Measurements from ENCODE around the gene CTIF. TPM values are rescaled to one million over a fixed set of nuclear protein-coding genes. Genes with fewer than 3 reads are reported as not detected.
"Not testable (repeated sequence)": the region's sequence is repeated elsewhere in the genome, so short reads cannot be mapped to it uniquely, and the experiment has no call there.

CTIF gene
- polyA plus RNA-seq, 3 donors, result 13.9 to 17.0 (median 15.3) TPM

DNA sequence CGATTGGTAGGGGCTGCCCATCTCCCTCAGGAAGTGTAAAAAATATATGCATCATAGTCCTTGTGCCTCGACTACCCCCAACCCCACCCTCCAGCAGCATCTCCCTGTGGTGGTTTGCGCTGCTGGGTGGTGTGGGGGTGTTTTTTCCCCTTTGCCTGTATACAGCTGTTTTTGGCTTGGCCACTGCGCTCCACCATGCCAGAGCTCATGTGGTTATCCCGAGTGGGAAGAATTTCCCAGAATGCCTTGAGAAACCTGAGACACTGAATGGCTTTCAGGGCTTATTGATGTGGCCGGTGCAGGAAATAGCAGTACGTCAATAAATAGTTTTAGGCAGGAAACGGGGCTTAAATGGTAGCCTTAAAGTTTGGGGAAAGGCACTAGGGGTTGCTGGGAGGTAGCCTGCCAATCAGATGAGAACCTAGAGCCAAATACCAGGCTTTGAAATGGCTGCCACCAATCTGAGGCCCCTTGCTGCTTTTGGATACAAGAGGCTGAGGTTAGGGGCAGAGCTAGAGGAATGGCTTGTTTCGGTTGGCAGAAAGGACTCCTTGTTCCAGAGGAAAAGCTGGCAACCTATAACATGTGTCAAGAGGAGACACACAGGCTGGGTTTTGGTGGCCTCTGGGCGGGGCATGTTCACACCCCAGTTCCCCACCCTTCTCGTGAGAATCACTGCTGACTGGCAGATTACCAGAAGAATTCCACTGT lies 267.9 kb downstream of the CTIF start:
- no peak for DNase-seq (ENCODE audit: low read depth in 3 of 3, low spot score in 2 of 3)

DNA sequence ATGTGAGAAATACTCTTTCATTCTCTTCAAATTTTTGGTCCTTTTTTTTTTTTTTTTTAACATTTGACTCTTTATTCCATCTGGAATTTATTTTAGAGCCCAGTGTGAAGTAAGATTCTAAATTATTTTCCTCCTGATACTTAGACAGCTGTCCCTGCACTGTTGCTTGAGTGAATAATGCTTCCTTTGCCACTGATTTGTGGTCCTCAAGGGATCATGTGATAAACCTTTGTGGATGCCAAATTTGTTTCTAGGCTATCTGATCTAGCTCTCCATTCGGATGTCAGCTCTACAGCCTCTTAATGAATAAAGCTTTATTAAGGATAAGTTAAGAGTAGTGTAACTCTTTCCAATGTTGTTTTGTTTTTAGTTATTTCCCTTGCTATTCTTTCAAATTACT lies 269.6 kb downstream of the CTIF start:
- no peak for DNase-seq (ENCODE audit: low read depth in 3 of 3, low spot score in 2 of 3)

DNA sequence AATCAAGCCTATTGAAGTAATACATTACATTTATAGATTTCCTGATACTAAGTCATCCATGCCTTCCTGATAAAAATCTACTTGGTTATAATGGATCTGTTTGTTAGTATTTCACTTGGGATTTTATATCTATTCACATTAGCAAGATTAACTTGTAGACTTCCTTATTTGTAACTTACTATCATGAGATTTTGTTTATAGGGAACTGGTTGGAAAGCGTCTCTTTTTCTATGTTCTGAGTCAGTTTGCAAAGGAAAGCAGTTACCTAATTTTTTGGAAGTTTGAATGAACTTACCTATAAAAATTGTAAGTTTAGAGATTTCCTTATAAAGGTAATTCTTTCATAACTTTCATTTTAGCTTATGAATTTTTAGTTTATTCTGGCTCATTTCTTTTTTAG lies 270.5 kb downstream of the CTIF start:
- DNase-seq (ENCODE audit: low read depth in 3 of 3, low spot score in 2 of 3), result no peak

DNA sequence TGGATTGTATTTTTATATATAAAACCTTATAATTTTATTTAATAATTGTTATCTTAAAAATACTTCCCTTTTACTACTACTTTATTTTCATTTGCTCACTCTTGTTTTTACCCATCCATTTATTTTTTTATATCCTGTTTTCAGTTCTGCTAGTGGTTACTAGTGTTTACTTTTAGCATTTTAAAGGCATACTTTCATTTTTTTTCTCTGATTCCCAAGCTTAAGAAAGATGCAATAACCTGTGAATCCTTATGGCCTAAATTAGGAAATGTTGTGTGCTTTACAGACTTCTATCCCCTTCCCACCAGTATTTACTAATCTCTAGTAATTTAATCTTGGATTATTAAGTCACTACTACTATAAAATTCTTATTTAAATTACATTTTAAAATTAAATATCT lies 272.0 kb downstream of the CTIF start:
- no peak for DNase-seq (ENCODE audit: low read depth in 3 of 3, low spot score in 2 of 3)

DNA sequence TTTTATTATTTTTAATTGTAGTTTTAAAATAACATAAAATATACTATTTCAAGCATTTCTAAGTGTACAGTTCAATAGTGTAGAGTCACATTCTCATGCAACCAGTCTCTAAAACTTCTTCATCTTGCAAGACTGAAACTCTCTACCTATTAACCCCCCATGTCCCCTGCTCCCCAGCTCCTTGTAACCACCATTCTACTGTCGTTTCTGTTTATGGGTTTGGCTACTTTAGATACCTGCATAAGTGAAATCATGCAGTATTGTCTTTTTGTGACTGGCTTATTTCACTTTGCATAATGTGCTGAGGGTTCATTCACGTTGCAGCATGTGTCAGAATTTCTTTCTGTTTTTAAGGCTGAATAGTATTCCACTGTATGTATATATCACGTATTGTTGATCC lies 272.6 kb downstream of the CTIF start:
- DNase-seq (ENCODE audit: low read depth in 3 of 3, low spot score in 2 of 3), result no peak

DNA sequence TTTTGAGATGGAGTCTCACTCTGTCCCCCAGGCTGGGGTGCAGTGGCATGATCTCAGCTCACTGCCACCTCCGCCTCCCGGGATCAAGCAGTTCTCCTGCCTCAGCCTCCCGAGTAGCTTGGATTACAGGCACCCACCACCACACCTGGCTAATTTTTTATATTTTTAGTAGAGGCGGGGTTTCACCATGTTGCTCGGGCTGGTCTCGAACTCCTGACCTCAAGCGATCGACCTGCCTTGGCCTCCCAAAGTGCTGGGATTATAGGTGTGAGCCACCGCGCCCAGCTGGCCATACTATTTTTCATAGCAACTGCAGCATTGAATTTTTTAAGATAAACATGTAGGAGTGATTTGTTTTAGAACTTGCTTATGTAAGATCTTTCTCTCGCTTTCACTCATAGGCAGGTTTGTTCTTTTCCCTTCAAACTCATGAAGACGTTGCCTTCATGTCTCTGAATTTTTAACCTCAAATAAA lies 273.2 kb downstream of the CTIF start:
- DNase-seq (ENCODE audit: low read depth in 3 of 3, low spot score in 2 of 3), result not testable (repeated sequence)

DNA sequence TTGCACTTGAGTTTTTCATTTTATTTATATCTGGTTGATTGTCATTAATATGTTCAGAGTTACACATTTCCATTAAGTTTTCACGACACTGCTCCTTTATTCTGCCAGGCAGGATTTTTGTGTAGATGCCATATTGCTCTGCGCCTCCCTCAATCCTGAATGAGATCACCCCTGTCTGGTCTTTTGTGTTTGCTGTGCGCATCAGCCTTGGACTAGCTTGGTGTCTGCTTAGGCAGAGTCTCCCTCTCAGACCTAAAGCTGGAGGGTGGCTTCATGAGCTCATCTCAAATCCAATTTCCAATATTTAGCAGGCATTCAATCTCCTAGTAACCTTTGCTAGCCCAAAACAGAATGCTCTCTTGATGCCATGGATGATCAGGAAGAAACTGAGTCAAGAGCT lies 274.5 kb downstream of the CTIF start:
- no peak for DNase-seq (ENCODE audit: low read depth in 3 of 3, low spot score in 2 of 3)

DNA sequence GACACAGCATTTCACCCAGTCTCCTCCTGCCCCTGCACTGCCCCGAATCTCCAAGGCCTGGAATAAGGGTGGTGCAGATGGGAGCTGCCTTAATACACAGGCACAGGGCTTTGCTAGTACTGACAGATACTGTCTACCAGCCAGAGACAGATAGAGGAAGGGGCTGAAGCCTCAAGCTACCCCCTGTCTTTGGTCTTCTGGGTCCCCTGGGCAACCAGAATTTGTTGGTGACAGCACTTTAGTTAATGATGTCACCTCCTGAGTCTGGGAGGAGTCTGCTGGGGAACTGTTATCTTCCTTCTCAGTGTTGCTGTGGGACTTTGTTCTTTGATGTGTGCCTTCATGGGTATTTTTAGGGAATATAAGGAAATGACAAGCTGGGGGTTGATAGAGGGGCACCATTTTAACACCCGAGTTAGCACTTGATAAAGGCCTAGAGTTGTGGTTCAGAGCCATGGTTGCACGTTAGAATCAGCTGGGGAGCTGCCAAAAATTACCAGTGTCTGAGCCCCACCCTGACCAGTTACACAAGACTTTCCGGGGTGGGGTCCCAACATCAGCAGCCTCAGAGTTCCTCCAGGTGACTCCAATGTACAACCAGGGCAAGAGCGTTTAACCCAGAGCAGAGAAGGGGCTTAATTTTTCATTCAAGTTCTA lies 275.1 kb downstream of the CTIF start:
- no peak for DNase-seq (ENCODE audit: low read depth in 3 of 3, low spot score in 2 of 3)

DNA sequence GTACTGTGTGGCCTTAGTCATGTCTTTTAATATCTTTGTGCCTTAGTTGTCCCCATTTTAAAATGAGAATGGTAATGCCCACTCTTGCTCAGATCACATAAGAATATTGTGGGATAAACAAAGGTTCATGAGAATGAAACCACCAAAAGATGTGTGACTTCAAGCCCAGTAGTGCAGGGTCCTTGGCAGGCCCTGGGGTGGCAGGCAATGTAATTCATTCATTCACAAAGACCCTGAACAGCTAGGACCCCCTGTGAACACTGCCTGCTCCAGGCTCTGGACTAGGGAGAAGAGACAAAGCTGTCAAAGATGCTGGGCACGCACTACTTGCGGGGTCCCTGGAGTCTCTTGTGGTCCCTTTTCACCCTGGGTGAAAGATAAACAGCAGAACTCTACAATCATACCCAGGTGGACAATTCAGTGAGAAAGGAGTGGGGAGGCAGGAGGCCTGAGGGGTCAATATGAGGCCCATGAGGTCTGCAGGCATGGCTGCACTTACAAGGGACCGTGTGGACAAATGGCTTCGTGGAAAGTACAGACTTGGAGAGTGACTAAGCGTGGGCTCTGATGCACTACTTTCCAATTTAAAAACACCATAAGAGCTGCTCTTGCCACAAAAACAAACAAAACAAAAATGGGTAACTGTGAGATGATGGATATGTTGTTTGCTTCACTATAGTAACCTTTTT lies 275.8 kb downstream of the CTIF start:
- no peak for DNase-seq (ENCODE audit: low read depth in 3 of 3, low spot score in 2 of 3)

DNA sequence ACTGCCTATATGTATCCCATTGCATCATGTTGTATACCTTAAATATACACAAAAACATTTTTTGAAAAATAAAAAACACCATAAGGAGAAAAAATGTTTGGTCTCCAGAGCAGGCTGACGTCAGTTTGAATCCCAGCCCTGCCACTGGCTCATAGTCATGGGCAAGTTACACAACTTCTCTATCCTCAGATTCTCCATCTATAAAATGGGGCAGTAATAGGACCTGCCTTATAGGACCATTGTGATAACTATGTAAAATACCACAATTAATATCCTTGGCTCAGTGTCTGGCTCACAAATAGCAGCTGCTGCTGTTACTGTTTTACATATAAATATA lies 276.3 kb downstream of the CTIF start:
- DNase-seq (ENCODE audit: low read depth in 3 of 3, low spot score in 2 of 3), result no peak

DNA sequence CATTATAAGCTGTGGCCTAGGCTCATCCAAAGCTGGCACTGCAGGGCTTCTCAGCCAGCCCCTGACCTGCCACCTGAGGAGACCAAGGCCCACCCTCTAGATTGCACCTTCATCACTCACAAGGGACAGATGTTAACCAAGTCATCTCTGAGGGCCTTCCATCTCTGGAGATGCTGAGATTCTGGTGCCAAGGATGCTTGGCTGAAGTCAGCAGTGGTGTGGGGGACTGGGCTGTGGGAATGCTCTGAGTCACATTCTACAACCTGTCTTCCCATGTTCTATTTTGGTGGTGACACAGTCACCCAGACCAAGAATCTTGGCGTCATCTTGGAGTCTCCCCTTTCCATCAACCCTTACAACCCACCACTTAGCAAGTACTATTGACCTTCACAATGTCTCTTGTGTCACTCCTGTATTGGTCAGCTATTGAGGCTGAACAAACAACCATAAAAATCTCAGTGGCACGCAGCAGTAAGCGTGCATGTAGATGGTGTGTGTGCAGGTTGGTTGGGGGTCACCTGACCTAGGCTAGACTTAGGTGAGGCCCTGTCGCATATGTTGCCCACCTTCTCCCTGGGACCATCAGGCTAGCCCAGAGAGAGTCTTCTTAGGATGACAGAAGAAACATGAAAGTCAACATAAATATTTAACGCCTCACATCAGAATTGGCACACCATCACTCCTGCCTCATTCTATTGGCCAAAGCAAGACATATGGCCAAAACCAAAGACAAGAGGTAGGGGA lies 276.9 kb downstream of the CTIF start:
- DNase-seq (ENCODE audit: low read depth in 3 of 3, low spot score in 2 of 3), result no peak

DNA sequence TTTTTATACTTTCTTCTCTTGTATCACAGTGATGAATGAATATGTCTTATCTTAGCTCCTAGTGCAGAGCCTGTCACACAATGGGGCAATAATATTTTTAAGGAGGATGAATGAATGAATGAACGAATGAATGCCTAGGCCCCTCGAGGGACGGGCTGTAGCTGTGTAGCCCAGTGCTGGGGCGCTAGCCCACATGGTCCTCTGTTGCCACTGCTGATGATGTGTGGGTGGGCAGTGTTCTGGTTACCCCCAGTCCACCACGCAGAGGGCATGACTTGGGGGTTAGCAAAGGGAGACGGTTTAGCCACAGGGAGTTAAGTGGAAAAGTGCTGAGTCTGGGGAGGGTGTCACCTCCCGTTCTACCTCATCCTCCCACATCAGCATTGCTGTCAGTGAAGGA lies 277.7 kb downstream of the CTIF start:
- DNase-seq (ENCODE audit: low read depth in 3 of 3, low spot score in 2 of 3), result no peak

DNA sequence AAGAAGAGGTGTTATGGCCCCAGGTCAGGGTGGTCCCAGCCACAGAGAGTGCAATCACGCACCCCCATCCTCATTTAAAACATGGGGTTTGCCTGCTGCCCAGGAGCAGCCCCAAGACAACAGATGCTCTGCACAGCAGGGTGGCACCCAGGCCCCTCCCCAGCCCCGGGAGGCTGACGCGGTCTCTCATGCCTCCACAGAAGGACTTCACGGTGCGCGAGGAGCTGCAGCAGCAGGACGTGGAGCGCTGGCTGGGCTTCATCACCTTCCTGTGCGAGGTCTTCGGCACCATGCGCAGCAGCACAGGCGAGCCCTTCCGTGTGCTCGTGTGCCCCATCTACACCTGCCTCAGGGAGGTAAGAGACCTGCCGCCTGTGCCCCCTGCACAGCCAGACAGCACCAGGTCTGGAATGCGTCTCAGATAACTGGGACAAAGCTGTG lies 278.2 kb downstream of the CTIF start:
- DNase-seq (ENCODE audit: low read depth in 3 of 3, low spot score in 2 of 3), result no peak

DNA sequence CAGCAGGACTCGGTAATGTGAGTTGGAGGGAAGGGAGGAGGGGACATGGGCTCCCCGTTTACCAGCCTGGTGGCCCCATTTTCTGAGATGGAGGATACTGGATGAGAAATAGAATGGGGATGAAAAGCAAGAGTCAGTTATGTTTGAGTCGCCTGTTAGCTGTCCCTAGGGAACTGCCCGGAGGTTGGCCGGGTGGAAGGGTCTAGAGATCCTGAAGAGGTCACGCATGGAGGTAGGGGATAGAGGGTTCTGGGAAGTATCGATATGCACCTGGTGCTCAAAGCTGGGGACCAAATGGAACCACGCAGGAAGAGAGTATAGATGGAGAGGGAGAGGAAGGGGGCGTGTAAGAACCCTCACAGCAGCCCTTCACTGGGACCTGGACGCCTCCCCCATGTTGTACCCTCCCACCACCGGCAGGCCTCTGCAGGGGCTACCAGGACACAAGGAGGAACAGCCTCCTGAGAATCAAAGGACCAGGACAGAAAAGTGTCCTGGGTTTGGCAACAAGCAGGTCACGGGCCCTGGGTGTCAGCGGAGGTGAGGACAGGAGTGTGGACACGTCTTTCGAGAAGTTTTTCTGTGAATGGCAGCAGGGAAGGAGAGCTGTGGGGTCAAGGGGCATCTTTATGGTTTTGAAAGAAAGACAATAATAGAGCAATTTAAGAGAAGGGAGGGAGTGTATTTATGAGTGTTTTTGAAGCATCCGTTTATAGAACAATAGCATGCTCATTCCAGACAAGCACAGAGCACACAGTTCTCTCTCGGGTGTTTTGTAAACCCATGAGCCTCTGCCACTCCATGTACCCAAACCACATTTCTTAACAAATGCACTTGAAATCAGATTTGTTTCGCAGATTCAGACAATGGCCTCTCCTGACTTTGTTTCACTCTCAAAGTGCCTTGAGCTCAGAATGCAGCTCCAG lies 279.8 kb downstream of the CTIF start:
- no peak for DNase-seq (ENCODE audit: low read depth in 3 of 3, low spot score in 2 of 3)

DNA sequence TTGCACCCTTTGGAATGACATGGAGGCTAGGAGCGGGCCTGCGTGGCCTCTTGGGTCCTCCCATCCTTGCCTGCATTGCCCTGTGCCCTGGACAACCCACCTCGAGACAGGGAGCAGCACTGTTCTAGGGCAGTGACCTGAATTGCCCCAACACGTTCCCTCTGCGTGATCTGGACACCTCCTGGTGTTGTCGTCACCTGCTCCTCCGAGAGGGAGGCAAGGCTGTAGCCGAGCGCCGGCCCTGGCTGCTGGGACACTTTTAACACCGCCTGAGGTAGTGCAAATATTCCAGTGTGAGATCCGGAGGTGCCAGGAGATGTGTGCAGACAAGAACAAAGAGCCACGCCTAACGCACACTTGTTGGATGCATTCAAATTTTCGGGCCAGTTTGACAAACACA lies 280.4 kb downstream of the CTIF start:
- no peak for DNase-seq (ENCODE audit: low read depth in 3 of 3, low spot score in 2 of 3)

DNA sequence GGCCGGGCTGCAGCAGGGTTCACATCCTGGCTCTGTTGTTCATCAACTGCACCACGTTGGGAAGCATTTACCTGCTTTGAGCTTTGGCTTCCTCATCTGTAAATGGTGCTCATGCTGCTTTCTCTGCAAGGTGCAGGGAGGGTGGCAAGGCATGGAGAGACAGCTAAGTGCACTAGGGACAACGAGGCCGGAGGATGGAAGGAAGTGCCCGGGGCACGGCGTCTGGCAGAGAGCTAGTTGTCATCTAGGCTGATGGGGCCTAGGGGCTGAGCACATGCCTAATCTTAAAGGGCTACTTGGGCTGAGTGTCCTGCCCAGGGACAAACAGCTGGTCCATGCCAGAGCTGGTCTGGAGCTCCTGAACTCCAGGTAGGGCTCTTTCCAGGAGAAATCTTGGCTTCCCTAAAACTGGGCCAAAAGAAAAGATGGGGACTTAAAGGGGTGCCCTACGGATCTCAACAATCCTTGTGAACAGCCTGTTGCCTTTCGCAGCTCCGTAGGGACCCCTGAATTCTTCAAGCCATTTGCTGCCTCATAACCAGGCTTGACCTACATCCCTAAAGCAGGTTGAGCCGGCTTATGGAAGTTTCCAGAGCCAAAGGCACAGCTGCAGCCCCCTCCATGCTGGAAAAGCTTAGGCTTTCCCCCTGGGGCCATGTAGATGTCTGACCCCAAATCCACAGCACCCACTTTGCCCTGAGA lies 281.1 kb downstream of the CTIF start:
- DNase-seq (ENCODE audit: low read depth in 3 of 3, low spot score in 2 of 3), result no peak

DNA sequence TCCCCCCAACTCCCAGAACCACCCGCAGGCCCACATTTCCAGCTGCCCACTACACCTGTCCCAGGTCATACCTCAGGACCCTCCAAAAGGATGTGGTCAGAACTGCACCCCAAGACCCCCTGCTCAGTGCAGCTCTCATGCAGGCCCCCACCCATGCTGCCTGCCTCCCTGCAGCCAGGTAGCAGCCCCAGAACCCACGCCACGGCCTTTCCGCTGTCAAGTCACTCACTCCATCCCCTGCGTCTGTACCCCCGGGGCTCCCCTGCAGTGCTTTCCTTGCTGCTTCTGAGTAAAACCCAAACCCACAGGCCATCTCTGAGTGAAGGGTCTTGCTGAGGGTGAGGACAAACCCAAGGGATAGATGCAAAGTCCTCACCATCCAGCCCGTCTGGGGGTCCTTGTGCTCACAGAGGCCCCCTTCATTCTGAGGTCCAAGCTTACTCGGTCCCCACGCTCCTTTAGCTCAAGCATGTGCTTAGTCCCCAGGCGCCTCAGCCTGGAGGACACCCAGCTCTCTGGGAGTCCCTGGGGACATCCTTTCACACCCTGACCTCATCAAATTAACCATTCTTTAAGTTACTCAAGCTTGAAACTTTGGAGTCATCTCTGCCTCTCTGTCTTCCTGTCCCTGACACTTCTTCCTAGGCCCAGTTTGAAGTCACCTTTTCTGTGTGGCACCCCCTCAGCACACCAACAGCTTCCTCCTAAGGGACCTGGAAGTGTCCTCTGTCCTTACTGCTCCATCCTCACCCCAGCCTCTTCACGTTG lies 281.8 kb downstream of the CTIF start:
- no peak for DNase-seq (ENCODE audit: low read depth in 3 of 3, low spot score in 2 of 3)

DNA sequence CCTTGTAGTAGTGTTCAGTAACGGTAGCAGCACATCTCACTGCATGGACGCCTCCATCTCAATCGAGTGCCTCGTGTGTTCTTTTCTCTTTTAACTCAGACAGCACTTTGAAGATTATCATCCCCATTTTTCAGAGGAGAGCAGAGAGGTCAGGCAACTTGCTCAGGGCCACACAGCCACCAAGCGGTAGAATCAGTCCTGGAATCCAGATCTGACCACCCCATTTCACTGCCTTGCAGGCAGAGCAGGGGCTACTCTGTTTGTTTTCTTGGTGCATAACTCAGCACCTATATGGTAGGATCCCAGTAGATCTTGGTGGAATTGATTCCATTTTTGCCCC lies 282.4 kb downstream of the CTIF start:
- DNase-seq (ENCODE audit: low read depth in 3 of 3, low spot score in 2 of 3), result no peak

DNA sequence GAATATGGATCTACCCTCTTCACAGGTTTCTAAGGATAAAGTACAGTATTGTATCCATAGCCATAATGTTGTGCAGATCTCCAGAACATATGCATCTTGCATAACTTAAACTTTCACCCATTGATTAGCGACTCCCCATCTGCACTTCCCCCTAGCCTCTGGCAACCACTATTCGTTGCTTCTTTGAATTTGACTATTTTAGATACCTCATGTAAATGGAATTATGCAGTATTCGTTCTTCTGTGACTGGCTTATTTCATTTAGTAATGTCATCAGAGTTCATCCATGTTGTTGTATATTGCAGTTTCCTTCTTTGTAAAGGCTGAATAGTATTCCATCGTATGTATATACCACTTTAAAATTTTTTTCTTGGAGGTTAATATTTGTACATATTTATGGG lies 283.0 kb downstream of the CTIF start:
- no peak for DNase-seq (ENCODE audit: low read depth in 3 of 3, low spot score in 2 of 3)
